Activated CD8-positive, alpha-beta memory T cell treated with anti-CD3 and anti-CD28 coated beads, Interleukin-2, amount 50 U/mL, for 4 hours (primary cell): ENCODE measurements around the gene SMOC1.

Experiments
- DNase-seq: peaks from one replicate; pipeline ENCODE4 v3.0.0-alpha.2; 2020

SMOC1 gene

DNA sequence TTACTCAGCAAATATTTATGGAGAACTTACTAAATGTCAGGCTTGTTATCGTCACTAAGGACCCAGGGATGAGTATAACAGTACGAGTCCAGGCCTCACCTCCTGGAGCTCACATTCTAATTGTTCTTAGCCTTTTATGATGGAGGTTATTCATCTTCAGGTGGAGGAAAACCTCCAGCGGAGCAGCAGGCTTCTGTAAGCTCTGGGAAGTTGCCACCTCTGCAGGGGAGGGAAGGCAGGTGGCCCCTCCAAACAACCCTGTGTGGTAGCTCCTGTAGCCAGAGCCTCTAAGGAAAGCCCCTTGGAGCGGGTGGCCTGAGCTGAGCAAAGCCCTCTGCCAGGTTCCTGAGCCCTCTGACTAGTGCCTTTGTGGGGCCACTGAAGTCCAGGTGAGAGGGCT, 104.1 kb downstream of the SMOC1 start:
- no peak for DNase-seq

DNA sequence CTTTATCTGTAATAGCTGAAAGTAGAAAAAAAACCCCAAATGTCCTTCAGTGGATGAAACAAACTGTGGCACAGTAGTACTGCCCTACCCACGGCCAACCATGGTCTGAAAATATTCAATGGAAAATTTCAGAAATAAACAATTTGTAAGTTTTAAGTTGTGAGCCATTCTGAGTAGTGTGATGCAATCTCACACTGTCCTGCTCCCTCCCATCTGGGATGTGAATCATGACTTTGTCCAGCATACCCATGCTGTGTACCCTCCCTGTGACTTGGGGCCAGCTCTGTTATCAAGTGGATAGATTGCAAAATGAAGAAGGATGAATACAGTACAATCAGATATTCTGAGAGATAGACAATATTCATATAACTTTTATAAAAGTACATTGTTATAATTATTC, 106.2 kb downstream of the SMOC1 start:
- no peak for DNase-seq

DNA sequence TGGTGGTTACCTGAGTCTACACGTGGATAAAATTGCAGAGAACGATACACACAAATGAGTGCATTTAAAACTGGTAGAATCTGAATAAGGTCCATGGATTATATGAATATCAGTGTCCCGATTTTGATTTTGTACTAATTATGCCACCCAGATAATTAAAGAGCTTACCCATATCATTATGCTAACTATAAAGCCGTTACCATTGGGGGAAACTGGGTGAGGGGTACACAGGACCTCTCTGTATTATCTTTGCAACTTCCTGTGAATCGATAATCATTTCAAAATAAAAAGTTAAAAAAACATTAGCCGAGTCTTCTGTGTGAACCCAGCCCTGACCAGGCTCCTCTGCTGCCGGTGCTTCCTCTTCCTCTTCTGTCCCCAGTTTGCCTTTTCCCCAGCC, 107.1 kb downstream of the SMOC1 start:
- DNase-seq: no peak

DNA sequence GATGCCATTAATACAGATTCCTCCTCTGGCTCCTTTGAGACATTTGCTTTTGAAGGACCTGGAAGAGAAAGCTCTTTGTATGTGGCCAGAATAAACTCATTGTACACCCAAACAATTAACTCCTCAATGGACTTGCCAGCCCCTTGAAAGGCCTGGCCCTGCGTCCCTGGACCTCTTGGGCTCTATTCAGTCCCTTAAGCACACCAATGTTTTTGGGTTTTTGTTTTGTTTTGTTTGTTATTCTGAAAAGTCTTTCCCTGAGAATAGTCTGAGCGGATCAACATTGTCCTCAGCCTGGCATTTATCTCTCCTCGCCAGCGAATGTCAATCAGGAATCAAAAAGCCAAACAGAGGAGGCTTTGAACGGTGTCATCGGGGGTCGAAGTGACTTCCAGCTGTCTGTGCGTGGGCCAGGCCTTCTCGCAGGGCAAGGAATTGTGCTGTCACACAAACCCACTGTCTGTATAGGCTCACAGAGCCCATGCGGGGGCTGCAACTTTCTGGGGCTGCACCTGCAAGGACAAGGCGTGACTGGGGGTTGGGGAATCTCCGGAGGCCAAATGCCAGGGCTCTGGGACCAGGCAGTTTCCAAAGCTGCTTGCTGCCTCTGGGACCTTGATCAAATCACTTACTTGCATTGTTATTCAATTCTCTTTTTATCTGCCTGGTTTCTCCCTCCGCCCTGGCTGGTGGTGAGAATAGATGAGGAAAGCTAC, 108.3 kb downstream of the SMOC1 start:
- no peak for DNase-seq

DNA sequence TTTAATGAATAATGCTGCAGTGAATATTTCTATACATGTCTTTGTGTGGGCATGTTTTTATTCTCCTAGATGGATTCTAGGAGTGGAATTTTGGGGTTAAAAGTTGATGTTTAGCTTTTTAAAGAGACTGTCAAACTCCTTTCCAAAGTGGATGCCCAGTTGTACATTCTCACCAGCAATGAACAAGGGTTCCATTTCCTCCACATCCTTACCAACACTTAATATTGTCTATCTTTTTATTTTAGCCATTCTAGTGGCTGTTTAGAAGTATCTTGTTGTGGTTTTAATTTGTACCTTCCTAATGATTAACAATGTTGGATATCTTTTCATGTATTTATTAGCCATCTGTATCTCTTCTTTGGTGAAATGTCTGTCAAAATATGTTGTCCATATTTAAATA, 109.8 kb downstream of the SMOC1 start:
- DNase-seq: no peak

DNA sequence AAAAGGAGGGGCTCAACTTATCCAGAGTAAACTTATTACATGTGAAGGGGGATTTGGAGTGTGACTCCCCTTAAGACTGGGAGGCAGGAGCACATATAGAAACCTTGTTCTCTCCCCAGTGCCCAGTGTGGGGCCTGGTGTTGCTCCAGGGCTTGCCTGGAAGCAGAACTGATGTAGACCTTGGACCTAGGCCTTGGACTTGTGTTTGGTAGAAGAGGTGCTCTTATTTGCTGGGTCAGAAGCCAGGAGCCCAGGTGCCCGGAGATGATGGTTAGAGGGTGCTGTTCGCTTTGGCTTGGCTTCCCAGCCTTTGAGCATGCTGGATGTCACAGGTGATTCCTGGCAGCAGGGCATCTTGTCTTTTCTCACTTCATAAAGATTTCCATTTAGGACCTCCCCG, 110.4 kb downstream of the SMOC1 start:
- DNase-seq: no peak

DNA sequence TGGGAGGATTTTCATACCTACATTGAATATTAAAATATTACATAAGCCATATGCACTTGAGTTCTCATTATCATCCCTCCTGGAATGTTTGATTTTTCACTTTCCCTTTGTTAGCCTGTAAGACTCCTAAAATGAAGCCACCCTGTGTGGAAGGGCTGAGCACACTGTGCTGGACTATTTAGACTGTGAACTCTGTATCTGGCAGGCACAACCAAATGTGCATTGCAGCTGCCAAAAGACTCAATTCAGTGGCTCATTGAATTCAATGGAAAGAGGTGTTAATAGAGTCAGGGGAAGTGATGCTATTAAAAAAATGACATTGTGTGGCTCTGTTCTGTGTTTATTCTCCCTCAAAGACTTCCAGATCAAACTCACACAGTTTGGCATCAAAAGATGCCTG, 111.1 kb downstream of the SMOC1 start:
- no peak for DNase-seq

DNA sequence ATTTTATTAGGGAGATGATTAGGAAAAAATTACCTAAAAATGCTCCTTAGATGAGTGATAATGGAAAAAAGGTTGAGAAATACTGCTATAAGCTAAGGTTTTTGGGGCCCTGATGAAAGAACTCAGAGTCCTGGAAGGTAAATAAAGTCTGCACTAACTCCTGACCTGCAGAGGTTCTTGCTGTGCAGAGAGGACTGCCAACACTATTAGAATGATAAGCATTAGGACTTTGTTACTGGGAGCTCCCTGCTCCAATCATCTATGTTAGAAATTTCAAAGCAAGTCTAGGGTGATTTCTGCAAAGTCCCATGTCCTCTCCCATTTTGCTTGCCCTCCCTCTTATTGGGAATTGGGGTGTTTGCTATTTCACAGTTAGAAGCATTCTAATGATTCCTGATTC, 112.2 kb downstream of the SMOC1 start:
- no peak for DNase-seq

DNA sequence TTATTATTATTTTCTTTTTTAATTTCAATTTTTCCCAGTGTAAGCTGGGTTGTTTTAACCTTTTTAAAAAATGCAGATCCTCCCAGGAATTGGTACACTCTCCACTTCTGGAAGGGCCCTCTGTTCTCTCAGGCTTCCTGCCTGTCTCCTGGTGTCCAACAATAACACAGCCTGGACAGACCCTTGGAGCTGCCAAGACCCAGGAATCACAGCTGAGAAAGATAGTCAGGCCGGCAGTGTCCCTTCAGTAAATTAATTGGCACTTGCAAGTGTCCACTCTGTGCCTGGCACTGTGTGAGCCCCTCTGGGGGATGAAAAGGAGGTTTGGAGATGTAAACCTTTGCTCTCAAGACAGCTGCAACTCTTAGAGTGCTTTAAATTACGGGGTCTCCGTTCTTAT, 113.3 kb downstream of the SMOC1 start:
- DNase-seq: no peak

DNA sequence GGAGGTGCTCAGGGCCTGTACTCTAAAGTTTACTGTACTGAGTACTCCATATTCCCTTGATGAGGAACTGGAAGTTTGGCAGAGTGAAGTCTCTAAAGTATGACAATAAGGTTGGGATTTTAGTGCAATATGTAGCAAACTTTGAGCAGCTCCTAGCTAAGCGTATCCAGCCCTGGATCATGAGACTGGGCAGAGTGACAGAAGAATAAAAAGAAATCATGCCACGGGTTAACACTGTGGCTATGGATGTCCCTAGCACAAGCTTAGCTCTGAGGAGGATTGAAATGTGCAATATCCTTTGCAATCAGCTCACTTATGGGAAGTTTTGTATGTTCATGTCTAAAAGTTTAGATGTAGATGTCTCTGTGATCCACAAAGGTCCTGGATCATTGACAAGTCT, 114.1 kb downstream of the SMOC1 start:
- DNase-seq: no peak

DNA sequence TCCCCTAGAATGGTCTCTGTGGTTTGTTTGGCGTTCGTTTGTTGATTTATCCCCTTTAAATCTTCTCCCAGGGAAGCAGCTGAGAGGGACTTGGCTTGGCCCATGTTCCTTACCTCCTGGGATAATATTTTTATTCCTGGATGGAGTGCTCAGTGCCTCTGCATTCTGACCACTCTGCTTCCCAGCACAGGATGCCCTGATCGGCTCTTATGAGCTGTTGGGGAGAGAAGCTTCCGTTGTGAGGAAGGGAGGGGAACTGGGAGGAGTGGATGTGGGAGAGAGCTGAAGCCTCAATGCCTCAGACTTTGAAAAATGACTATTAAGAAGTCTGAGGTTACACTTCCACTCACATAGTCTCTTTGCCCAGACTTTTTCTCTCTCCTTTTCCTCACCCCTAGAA, 114.8 kb downstream of the SMOC1 start:
- DNase-seq: no peak

DNA sequence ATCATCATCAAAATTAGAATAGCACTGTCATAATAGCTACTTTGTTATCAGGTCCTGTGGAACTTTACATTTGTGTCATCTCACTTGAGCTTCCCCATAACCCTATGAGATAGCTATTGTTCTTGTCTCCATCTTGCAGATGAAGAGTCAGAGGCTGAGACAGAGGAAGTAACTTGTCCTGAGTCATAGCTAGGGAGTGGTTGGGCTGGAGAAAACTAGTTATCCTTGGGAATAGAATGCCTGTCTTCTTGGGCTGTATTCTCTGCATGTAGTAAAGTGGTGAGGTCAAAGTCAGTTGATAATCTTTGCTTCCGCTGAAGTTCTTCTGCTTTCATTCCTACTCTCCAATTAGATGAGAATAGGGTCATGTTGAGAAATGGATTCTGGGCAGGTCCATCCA, 117.0 kb downstream of the SMOC1 start:
- DNase-seq: no peak

DNA sequence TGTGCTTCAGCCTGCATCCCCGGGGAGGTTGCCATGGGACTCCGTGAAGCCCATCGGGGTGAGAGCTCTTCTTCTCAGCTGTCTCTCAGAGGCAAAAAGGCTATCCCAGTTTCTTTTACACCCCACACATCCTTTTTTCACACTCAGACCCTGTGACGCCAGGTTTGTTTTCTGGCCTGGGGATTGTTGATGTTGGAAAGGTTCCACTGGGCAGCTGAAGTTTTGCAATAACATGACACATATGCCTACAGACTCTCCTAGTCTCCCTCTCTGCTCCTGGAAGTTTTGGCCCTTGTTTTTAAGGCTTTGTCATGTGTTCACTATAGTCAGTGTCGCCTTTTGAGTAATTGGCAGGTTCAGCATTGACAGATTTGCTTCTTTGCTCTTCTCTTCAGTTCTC, 118.6 kb downstream of the SMOC1 start:
- DNase-seq: no peak

DNA sequence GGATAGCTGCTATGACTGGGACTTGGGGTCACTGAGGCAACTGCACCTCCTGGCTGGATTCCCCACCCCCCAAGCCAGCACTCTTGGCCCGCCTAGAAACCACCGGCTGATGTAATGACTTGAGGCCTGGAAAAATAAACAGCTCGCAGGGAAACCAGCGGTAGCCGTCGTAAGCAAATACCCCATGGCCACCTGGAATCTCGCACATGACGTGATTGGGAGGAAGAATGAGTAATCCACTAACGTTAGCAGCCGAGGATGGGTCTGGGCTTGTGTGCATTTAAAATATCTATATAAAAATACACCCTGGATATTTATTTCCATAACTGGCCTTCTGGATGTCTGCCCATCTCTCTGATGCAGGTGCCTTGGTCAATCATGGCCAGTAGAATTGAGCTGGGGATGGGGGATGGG, 120.1 kb downstream of the SMOC1 start:
- DNase-seq: no peak

DNA sequence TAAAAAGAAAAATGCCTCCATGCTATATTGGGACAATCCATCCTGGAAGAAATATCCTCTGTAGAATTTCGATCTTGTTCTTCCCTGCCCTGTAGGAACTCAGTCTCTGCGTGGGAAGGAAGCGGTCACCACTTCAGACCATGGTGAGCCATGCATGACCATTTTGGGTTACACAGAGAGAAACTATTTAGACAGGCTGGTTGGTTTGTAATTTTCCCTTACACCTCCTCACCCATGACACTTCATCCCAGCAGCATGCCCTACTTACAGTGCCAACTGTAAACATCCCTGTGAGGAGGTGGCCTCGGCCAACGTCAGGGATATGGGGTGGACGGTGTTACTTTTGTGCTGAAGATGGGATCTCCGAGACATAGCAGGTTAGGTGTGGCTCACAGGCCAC, 121.4 kb downstream of the SMOC1 start:
- DNase-seq: no peak

DNA sequence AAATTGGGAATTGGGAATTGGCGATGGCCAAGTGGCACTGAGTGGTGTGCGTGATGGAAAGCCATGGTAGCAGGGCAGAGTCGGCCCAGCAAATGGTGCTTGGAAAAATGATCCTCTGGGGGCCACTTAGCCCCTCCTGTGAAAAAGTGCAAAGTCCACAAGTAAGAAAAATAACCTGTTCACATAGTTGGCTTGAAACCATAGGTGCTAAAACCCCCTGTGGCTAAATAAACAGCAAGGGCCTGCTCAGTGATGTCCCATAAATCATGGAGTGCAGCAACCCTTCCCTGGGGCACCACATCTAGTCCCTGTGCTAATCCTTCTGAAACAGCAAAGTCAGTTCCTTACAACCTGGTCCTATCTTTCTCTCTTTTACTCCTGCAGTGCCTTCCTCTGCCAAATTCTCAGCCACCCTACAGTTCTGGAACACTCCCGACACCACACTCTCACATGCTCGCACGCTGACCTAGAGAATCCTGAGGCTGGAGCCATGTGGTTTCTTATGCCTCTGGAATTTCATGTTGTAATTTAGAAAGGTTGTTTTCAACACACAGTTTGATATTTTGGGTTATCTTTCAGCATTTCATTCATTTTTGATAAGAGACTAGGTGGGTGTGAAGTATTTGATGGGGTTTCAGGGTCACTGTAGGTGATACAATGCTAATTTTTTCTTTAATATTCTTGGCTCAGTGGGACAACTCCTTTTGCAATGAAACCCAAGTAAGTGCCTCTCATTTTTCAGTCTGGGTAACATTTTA, 123.6 kb downstream of the SMOC1 start:
- no peak for DNase-seq

DNA sequence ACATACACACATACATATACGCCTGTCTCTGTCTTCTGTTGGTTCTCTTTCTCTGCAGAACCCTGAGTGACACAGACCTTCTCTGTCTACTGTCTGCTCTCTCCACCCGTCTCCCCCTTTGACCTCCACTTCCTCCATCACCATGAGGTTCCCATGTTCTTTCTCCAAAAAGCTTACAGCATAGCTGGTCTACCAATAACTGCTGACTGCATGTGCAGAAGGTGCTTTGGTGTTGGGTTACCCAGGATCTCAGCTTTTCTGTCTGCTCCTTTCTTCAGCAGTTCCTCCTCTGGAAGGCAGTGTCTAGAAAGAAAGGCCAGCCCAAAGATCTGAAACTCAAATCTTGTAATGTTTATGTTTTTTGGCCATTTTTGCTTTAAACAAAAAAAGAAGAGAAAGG, 125.6 kb downstream of the SMOC1 start:
- DNase-seq: no peak

DNA sequence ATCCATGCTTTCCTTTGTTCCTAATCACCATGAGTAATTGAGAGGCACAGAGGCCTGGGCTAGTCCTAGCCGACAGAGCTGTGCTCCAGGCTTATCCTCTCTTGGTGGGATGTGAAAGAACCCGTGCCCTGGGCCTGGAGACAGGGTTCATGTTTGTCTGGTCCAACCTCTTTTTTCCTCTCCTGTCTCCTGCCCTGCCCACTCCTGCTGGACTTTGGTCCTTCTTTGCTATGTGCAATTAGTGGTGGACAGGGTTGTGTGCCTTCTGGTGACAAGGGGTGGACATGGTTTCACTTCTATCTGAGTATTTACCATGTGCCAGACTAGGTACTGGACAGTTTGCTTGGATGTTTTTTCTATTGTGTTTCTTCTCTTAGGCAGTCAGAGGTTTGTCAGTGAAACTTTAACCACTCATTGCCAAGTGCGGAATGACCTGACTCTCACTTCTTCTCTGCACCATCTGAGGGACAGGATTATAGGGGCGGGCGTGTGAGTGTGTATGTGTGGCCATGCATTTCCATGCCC, 126.1 kb downstream of the SMOC1 start:
- DNase-seq: no peak

DNA sequence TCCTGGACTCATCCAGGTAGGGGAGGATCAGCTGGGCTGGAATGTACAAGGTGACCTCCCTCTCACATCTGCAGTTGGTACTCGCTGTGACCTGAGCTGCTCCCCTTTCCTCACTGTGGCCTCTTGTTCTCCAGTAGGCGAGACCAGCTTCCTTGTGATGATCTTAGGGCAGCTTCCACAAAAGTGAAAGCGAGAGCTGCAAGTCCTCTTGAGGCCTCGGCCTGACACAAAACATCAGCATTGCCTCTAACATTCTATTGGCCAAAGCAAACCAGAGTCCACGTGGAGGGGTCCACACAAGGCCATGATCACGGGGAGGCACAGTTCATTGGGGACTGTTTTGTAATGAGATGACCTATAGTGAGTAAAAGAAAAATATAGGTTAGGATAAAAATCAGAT, 127.5 kb downstream of the SMOC1 start:
- no peak for DNase-seq

DNA sequence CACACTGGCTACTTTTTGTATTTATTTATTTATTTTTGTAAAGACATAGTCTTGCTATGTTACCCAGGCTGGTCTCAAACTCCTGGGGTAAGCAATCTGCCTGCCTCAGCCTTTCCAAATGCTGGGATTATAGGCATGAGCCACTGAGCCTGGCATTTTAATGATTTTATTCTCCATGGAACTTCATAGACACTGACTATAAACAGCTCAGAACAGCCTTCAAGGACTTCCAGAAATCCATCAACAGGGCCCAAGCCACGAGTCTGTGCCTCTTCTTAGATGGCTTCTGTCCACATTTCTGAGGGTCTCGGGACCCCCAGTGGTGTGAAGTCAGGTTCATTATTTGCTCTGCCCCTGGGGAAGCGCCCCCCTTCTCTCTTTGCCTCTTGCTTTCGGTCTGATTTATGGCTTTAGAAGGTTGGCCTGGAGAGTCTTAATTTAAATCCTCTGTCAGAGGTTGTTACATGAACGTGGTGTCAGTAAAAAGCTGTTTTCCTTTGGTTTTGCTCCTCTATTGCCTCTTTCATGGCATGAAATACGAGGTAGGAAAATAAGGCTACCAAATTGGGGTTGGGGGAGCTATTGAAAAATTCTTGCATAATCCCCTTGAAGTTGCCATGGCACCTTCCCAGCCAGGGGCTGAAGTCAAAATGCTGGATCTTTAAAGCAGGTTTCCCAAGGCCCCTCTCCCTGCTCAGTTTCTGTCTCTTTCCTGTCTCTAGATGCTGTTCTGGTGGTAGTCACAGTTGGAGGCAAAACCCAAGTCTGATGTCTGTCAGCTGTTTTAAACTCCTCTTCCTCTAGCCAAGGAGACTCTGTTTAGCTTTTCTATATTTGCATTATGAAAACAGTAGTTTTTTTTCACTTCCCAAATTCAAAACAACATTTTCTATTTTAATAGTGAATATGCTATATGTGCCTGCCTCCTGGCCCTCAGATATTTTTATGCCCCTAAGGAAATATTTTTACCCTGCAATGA, 129.4 kb downstream of the SMOC1 start:
- no peak for DNase-seq

DNA sequence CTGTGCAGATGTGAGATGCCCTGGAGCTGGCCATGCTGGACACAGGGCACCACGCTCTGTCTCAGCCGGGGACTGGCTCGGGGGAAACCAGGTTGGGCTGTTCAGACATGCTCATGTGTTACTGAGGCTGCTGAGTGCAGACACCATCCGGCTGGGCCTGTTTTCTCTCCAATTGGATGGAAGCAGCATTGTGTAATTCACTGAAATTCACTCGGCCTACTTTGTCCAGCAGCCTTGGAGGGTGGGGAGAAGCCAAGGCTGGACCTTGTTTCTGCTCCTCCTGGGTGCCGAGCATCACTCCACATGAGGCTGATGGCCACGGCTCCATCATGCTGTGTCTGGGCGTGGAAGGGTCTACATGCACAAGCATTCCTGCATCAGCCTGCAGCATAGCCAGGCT, 130.7 kb downstream of the SMOC1 start:
- DNase-seq: no peak

DNA sequence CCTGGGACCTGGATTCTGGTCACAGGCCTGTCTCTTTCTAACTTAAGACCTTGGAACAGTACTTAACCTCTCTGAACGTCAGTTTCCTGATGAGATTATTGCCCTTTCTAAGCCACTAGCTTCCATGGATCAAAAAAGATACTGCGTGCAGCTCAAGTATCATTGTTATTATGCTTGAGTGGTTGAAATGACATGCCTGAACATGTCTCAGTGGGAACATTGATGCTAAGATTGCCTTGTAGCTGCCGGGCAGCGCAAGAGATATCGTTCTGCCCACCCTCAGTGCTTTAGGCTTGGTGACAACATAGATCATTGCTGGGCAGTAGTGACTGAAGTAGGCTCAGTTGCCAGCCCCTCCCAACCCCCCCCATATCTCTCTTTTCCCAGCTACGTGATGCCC, 131.9 kb downstream of the SMOC1 start:
- no peak for DNase-seq

DNA sequence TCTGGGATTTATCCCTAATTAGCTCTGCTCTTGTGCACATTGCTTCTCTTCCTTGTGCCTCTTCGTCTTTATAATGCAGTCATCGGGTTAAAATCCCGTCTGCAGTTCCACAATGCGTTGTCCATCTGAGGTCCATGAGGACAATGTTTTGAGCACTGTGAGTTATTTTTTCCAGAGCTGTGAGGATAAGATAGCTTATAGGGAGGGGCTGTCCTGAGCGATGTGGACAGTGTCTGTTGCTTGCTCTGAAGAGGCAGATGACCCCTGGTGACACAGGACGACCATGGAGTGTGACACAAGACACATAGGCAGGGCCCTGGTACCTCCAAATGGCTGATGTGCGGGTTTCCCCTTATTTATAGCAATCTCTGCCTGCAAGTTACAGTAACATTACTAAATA, 132.5 kb downstream of the SMOC1 start:
- DNase-seq: no peak
